GM12801 (cell line): Measurements from ENCODE around the gene RANBP10.

Experiments used
- TF ChIP-seq, protein P1 (sequence below): IDR thresholded peaks from one replicate; pipeline ENCODE4 v1.5.1; 2011; ENCODE audit warnings: control low read depth; ENCODE audit not compliant: insufficient read length; ENCODE audit errors: extremely low read depth

Gene RANBP10

DNA sequence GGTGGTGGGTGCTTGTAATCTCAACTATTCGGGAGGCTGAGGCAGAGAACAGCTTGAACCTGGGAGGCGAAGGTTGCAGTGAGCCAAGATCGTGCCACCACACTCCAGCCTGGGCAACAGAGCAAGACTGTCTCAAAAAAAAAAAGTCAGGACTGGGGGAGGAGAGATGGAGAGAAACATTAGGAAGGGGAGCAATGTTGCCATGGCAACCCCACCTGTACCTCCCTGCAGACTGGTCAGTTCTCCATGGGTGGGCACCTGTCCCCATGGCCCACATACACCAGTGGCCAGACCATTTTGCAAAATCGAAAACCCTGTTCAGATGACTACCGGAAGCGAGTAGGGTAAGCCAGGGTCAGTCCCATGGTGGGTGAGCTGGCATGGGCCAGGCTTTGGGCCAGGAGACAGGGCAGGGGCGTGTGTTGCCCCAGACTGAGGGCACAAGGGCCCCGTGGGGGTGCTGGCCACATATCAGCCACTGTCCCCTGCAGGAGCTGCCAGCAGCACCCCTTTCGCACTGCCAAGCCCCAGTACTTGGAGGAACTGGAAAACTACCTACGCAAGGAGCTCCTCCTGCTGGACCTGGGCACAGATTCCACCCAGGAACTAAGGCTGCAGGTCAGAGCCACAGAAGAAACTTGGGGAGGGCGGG is 14.4 kb upstream of the RANBP10 start:
- TF ChIP-seq, protein P1, sequence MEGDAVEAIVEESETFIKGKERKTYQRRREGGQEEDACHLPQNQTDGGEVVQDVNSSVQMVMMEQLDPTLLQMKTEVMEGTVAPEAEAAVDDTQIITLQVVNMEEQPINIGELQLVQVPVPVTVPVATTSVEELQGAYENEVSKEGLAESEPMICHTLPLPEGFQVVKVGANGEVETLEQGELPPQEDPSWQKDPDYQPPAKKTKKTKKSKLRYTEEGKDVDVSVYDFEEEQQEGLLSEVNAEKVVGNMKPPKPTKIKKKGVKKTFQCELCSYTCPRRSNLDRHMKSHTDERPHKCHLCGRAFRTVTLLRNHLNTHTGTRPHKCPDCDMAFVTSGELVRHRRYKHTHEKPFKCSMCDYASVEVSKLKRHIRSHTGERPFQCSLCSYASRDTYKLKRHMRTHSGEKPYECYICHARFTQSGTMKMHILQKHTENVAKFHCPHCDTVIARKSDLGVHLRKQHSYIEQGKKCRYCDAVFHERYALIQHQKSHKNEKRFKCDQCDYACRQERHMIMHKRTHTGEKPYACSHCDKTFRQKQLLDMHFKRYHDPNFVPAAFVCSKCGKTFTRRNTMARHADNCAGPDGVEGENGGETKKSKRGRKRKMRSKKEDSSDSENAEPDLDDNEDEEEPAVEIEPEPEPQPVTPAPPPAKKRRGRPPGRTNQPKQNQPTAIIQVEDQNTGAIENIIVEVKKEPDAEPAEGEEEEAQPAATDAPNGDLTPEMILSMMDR = no peak

DNA sequence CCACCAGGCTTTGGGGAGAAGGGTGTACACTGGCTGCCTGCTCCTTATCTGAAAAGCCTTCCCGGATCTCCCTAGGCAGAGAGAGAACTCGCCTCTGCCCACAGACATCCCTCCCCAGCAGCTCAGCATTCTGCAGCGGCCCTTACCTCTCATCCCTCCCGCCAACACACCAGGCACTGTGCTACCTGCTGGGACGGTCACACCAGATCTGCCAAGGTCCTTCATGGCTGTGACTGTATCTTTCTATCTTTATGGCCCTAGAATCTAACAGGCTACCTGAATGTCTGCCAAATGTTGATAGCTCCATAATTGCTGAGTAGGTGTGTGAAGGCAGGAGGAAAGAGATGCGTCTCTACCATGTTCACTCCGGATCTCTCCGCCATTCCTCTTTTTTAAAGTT is 8.2 kb upstream of the RANBP10 start:
- TF ChIP-seq, protein P1 = no peak

DNA sequence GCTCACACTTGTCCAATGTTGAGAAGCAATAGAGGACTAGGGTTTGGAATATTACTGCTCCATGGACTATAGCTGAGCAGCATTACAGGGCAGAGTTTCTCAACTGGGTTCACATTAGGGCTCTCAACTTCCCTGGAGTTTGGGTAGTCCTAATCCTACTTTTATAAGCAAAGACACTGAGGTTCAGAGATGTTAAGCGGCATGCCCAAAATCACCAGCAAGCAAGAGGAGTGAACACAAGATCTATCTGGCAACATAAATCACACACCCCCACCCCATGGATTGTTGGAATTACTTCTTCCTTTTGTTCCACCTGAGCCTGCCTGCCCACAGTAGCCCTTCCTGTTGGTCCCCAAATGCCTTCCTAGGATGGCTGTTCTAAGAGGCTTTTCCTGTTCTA is 5.5 kb upstream of the RANBP10 start:
- TF ChIP-seq, protein P1 = no peak

DNA sequence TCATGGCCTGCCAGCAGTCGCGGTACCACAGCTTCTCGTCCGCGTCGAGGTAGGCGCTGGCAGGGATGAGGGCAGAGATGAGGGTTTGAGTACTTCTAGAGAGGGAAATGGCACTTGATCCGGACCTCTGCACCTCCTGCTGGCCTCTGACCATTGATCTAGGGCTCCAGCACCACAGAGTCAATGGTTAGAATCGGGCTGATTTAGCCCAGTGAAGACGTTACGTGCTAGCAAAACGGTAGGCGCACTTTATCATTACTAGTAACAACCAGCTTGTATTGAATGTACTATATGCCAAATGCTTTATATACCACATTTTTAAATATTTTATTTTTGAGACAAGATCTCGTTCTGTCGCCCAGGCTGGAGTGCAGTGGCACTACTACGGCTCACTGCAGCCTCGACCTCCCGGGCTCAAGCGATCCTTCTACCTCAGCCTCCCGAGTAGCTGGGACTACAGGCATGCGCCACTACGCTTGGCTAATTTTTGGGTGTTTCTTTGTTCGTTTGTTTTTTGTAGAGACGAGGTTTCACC is 855 bp upstream of the RANBP10 start:
- TF ChIP-seq, protein P1 = no peak

DNA sequence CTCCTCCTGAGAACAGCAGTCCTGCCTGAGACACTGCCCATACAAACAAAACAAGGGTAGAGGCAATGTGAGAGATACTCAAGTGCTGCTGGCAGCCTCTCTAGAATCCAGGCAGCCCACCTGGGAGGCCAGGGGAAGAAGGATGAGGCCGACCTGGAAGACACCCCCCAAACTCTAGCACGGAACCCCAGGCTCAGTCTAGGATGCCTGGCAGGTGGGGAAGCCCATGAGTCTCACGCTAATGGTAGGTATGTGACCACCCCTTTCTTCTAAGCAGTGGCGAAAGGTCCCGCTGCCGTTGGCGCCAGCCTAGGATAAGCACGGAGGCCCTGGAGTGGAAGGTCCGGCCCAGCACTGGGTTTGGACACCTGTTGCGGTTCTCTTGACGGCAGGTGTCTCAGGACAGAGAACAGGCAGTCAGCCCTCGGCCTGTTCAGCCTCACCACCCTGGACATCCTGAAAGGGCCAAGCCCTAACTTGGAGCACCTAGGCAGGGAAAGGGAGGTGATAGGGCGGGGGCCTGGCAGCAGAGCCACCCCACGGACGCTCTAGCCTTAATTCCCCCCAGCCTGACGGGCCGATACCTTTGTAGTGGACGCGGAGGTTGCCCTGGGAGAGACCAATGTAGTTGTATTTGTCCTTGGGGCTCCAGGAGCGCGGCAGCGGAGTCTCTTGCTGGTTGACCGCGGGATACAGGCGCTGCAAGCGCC is 487 bp downstream of the RANBP10 start:
- TF ChIP-seq, protein P1 = no peak

DNA sequence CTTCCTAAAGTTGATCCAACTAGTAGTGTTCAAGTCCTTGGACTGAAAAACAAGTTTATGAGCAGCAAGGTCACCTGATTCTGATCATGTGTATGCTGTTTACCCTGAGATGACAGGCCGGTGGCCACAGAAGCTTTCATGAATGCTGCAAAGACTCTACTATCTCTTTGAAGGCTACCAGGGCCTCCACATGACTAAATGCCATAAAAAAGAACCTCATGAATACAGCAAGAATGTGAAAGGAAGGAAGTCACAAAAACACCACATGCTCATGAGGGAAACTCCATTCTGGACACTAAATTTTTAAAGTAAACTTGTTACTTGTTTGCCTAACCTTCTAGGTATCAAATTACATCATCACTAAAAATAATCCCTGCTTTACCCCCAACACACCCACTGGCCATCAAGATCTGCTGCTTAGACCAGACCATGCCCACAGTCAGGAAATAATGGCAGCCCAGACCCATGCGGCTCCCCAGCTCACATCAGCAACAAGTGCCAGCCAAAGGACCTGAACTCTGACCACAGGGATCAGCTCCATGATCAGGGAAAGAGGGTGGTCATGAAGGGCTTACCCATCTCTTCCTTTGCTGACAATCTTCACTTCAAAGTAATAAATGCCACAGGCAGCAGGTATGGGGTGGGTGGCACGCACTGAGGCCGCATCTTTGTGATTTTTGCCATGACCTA is 1.4 kb downstream of the RANBP10 start:
- TF ChIP-seq, protein P1 = no peak

DNA sequence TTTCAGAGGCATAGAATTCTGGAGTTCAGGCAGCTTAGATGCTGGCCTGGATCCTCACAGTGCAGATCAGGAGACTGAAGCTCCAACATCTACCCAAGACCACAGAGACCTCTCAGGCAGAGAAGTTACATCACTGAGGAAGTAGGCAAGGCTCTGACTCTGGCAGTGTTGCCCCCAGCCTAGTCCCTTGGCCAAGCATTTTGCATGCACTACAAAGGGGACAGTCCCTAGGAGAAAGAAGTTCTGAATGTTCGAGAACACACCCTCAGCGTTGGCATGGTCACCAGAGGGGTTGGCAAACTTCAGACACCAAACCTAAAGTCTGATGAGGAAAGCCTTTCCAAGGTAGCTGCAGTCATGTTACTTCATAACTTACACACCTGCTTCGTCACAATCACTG is 2.5 kb downstream of the RANBP10 start:
- TF ChIP-seq, protein P1 = no peak
